Activated CD8-positive, alpha-beta memory T cell treated with anti-CD3 and anti-CD28 coated beads, Interleukin-2, amount 50 U/mL, for 48 hours (primary cell): ENCODE results near the gene MALSU1.
"Not testable (repeated sequence)": the region's sequence is repeated elsewhere in the genome, so short reads cannot be mapped to it uniquely, and the experiment has no call there.

Source experiments
- DNase-seq: peaks from one replicate; pipeline ENCODE4 v3.0.0-alpha.2; 2020

Gene MALSU1

GRCh38 chr7:23287612-23288011 lies 11.5 kb upstream of the MALSU1 start:
- DNase-seq, result no peak

DNA sequence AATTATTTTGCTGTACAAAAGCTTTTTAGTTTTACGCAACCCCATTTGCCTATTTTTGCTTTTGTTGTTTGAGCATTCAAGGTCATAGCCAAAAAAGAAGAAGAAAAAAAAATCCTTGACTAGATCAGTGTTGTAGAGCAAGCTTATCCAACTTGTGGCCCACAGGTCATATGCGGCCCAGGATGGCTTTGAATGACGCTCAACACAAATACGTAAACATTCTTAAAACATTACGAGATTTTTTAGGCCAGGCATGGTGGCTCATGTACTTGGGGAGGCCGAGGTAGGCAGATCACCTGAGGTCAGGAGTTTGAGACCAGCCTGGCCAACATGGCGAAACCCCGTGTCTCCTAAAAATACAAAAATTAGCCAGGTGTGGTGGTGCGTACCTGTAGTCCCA lies 8.1 kb upstream of the MALSU1 start:
- no peak for DNase-seq

- DNase-seq, result no peak
These were observed 7.1 kb upstream of the MALSU1 start for GRCh38 chr7:23291957-23292560.

DNA sequence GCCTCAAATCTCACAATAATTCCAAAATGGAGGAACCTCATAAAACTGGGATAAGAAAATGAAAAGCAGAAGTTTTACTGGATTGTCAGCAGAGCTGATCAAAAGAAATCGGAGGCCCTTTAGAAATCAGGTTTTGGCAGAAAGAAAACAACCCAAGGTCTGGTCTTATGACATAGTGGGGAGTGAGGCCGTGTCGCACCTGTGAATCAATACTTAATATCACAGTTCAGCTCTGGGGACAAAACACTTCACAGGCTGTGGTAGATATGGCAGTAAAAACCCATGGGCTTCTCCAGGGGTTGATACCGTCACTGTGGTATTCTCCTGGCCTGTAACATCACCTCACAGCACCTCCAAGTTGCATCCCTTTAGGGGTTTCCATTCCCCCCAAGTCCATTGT lies 6.5 kb upstream of the MALSU1 start:
- no peak for DNase-seq

- DNase-seq, result no peak
These were observed 5.6 kb upstream of the MALSU1 start for GRCh38 chr7:23293500-23294073.

DNA sequence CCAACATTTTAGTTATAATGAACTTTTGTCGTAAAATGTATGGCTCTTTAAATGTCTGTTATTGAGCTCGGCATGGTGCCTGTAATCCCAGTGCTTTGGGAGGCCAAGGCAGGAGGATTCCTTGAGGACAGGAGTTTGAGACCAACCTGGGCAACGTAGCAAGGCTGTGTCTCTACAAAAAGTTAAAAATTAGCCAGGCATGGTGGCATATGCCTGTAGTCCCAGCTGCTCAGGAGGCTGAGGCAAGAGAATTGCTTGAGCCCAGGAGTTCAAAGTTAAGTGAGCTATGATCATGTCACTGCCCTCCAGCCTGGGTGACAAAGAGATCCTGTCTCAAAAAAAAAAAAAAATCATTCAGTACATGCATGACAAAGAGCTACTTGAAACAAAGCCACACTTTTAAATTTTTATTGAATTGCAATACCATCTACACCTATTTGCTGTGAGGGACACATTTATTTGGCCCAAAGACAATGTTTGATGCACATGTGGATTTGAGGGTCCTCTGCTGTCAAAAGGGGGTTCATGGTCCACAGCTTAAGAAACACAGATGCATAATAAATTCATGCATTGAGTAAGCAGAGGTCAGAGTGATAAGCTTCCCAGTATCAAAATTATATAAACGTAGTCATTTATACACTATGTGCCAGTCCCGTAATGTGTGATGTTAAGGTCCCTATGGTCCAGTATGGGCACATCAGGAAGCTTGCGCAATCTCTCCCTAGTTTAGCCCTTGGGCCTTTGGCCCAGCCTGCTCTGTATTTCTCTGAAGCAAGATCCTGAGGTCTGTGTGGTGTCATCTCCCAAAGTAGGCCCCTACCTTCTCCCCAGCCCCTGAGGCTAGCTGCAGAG lies 4.4 kb upstream of the MALSU1 start:
- DNase-seq, result no peak

GRCh38 chr7:23295401-23295697 lies 3.8 kb upstream of the MALSU1 start:
- DNase-seq, result no peak

- DNase-seq, result no peak
These were observed 828 bp upstream of the MALSU1 start for GRCh38 chr7:23298141-23298881.

GRCh38 chr7:23299770-23300300 lies 696 bp downstream of the MALSU1 start:
- DNase-seq, result no peak

- DNase-seq, result no peak
These were observed 7.9 kb downstream of the MALSU1 start for GRCh38 chr7:23306936-23307521.

DNA sequence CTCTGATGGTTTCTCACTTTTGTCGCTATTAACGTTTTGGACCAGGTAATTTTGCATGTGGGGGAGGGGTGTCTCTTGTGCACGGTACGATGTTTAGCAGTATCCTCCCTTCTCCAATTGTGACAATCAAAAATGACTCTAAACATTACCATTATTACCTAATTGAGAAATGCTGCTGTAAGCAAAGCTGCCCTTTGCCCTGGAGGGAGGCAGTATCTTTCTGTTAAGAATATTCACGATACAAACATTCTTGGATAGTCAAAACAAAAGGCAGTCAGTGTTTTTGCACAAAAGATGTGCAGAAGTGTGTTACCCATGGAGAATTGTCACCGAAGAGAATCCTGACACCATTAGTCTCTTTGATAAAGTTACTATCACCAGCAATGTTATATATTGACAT lies 9.6 kb downstream of the MALSU1 start:
- DNase-seq, result no peak

- not testable (repeated sequence) for DNase-seq
These were observed 13.0 kb downstream of the MALSU1 start for GRCh38 chr7:23312141-23312540.

GRCh38 chr7:23315366-23315765 lies 16.2 kb downstream of the MALSU1 start:
- no peak for DNase-seq

- DNase-seq, result no peak
These were observed 32.0 kb downstream of the MALSU1 start for GRCh38 chr7:23331132-23331531.

GRCh38 chr7:23332193-23332592 lies 33.1 kb downstream of the MALSU1 start:
- no peak for DNase-seq

DNA sequence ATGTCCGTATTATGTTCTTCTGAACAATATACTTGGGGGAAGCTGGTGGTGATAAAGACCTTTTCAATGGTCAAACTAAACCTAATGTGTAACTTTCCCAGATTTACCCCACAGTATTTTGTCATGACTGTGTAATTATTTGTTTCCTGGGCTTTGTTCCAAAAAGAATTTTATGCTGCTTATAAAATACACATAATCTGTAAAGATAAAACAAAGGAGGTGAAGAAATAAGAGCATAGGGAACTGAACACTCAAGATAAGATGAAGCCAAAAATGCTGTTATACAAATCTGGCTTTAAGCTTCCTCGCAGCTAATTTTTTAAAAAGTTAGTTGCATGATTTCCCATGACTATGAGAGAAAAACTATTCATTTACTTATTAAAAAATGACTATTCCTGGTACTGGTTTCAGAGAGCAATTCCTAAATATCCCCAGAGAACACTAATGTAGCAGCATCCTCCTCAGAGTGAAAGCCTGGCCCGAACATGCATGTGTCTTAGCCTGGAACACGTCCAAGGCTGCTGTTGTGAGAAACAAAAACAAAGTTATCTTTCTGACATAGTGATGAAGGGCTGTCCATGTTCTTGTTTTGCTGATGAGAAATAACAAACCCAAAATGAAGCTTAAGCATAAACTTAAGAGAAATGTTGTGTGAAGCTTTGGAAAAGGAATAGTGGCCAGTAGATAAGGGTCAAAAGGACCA lies 33.9 kb downstream of the MALSU1 start:
- no peak for DNase-seq

GRCh38 chr7:23333671-23334246 lies 34.6 kb downstream of the MALSU1 start:
- no peak for DNase-seq

DNA sequence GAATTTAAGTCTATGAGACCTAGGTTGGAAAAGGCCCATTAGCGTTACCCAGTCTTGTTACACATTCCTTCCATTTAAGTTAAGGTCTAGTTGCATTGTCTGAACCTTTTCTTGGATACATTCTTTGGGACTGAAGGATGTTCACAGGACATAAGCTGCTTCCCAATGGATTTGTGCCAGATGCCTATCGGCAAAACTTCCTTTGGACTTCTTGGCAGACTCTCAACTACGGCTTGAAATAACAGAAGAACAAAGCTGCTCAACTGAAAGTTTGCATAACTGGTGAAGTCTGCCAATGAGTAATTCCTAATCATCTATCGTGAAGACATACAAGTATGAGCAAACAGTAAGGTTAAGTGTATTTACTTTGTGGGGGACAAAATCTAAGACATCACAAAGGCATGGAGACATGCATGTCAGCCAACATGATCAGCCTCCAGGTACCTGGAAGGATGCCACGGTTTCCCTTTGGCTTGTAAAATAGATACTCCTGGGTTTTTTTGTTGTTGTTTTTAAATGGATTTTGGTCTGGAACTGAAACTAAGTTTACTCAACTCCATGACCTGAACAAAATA lies 35.4 kb downstream of the MALSU1 start:
- DNase-seq, result no peak

DNA sequence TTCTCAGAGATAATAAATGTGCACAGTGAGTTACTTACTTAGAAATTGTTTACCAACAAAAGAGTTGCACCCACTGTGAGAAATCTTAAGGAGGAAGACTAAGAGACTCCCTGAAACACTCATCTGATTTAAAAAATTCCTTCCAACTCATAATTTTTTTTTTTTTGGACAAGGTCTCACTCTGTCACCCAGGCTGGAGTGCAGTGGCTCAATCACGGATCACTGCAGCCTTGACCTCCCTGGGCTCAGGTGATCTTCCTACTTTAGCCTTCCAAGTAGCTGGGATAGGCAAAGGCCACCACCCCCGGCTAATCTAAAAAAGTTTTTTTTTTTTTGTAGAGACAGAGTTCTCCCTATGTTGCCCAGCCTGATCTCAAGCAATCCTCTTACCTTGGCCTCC lies 36.0 kb downstream of the MALSU1 start:
- DNase-seq, result no peak

DNA sequence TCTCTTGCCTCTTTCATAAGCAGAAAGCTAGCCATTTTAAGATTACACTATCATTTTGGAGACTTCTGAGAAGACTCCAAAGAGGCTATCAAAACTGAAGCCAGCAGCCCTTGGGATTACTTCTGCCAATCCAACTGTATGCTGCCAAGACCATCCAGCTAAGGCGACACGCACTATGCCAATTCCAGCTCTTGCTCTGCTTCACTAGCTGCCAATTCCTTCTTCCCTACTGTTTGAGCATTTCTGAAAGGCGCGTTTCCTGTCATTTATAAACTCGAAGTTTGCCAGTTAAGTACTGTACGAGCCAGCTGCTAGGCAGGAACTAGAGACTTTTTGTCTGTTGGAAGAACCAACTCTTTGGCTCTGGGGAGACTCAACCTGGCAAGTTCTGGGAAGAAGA lies 36.5 kb downstream of the MALSU1 start:
- no peak for DNase-seq

DNA sequence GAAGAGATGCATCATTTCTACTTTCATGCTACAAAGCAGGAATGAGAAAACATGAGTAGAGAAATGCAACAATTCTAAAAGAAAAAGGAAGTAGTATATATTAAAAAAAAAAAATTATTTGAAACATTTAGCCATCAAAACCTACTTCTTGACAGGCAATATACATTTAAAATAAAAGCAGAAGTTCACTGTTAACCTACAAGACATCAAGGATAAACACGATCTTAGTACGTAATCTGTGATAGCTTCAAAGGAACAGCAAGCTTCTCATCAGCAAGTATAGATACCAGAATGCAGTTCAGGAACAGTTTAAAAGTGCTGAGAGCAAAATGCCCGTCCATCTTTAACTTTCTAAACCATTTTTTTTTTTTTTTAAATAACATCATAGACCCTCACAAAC lies 36.9 kb downstream of the MALSU1 start:
- DNase-seq, result no peak

DNA sequence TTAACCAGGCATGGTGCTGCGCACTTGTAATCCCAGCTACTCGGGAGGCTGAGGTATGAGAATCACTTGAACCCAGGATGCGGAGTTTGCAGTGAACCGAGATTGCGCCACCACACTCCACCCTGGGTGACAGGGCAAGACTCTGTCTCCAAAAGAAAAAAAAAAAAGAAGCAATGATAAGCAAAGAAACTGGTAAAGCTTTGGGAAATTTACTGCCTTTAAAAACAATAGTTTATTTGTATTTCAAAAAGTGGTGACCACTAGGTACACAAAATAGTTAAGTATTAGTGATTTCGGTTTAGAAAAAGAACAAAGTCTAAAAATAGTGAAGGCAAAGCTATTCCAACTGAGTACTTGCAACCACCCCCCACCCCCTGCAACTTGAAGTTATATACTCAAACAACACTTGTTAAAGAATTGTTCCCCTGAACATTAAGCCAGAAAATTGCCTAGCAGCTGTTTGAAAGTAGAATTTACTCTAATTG lies 37.7 kb downstream of the MALSU1 start:
- DNase-seq, result no peak
